B cell (primary cell): ENCODE data around the gene NAGLU. TPM values are rescaled to one million over a fixed set of nuclear protein-coding genes. Genes with fewer than 3 reads are reported as not detected.

Source experiments
- ATAC-seq: fragments of 200-7000 bp; cut with Tn5 transposase; one replicate; pipeline ENCODE4 v1.10.0; 2021; ENCODE audit warnings: low read depth, mild to moderate bottlenecking, moderate number of reproducible peaks, moderate library complexity
- CTCF ChIA-PET: fragments of 350-600 bp; sonication (Branson Sonifier 250); formaldehyde crosslinking; loops from one replicate; lab custom pipeline; 2021; ENCODE audit warnings: antibody characterized with exemption, inconsistent platforms; lab: Charles Lee
- POLR2A ChIA-PET: fragments of 350-600 bp; sonication (Branson Sonifier 250); formaldehyde crosslinking; loops from one replicate; lab custom pipeline; 2021; ENCODE audit warnings: antibody characterized with exemption; lab: Charles Lee
- DNase-seq: peaks from one replicate; pipeline ENCODE4 v3.0.0; 2013
- H2AFZ ChIP-seq: 2 replicates; pipeline ENCODE4 v1.6.1; 2012; ENCODE audit warnings: mild to moderate bottlenecking, low read depth, low read length; ENCODE audit not compliant: insufficient read depth, poor library complexity, severe bottlenecking
- H3K27ac ChIP-seq, 2 donors: 1 replicate in 1 of 2; 2 replicates in 1 of 2; pipeline ENCODE4 v1.5.1; 2012 to 2013; ENCODE audit warnings: low read length in 2 of 2, mild to moderate bottlenecking in 2 of 2, moderate library complexity in 1 of 2
- H3K27me3 ChIP-seq, 4 experiments: fragments of 200-600 bp in 1 of 4; sonication (generic) in 1 of 4; replicated peaks in 1 of 4; 1 replicate in 2 of 4; 2 replicates in 2 of 4; pipeline versions ENCODE4 v1.6.1 to v1.7.0; 2013 to 2016; ENCODE audit warnings: low read length in 3 of 4, mild to moderate bottlenecking in 2 of 4, mixed read lengths in 1 of 4, moderate library complexity in 1 of 4; ENCODE audit not compliant: insufficient read depth in 4 of 4, control insufficient read depth in 3 of 4; ENCODE audit errors: control extremely low read depth in 1 of 4
- H3K36me3 ChIP-seq, 2 experiments: replicated peaks in 1 of 2; 1 replicate in 1 of 2; 2 replicates in 1 of 2; pipeline versions ENCODE4 v1.6.1 to v1.7.1; 2013; ENCODE audit warnings: low read length in 1 of 2; ENCODE audit not compliant: insufficient read depth in 2 of 2, control insufficient read depth in 1 of 2; ENCODE audit errors: control extremely low read depth in 1 of 2, extremely low read depth in 1 of 2
- H3K4me1 ChIP-seq, 2 donors: fragments of 200-600 bp in 1 of 2; sonication (generic) in 1 of 2; 1 replicate in 1 of 2; 2 replicates in 1 of 2; pipeline versions ENCODE4 v1.5.1 to v1.6.1; 2013 to 2017; ENCODE audit warnings: low read length in 2 of 2; ENCODE audit not compliant: control insufficient read depth in 2 of 2, insufficient read depth in 2 of 2
- H3K4me2 ChIP-seq: replicated peaks from 2 replicates; pipeline ENCODE3; 2012; ENCODE audit warnings: mild to moderate bottlenecking, low read depth, low read length; ENCODE audit not compliant: poor library complexity, severe bottlenecking
- H3K4me3 ChIP-seq, 5 experiments: fragments of 200-600 bp in 1 of 5; sonication (generic) in 1 of 5; 1 replicate in 3 of 5; 2 replicates in 2 of 5; pipeline versions ENCODE4 v1.5.1 to v1.7.0; 2011 to 2016; ENCODE audit warnings: low read length in 4 of 5, mild to moderate bottlenecking in 4 of 5, low read depth in 2 of 5, control low read depth in 1 of 5, moderate library complexity in 1 of 5; ENCODE audit not compliant: insufficient read depth in 1 of 5; ENCODE audit errors: control extremely low read depth in 1 of 5, extremely low read depth in 1 of 5
- H3K79me2 ChIP-seq: fragments of 200-600 bp; sonication (generic); one replicate; pipeline ENCODE4 v1.6.0; 2016; ENCODE audit warnings: low read length; ENCODE audit not compliant: control insufficient read depth, insufficient read depth
- H3K9ac ChIP-seq: fragments of 200-600 bp; sonication (generic); 2 replicates; pipeline ENCODE4 v1.6.1; 2017; ENCODE audit warnings: mild to moderate bottlenecking, low read length, moderate library complexity
- H3K9me3 ChIP-seq, 3 donors: one replicate each; pipeline versions ENCODE4 v1.6.1 to v1.7.1; 2013; ENCODE audit warnings: low read length in 2 of 3; ENCODE audit not compliant: control insufficient read depth in 2 of 3, insufficient read depth in 1 of 3; ENCODE audit errors: control extremely low read depth in 1 of 3
- H4K20me1 ChIP-seq: 2 replicates; pipeline ENCODE4 v1.6.0; 2012; ENCODE audit warnings: mild to moderate bottlenecking, low read length; ENCODE audit not compliant: insufficient read depth, control insufficient read depth, poor library complexity, severe bottlenecking
- H3K27ac Mint-ChIP-seq: one replicate; pipeline ENCODE4 v1.8.0; 2021; ENCODE audit warnings: mixed read lengths
- H3K27me3 Mint-ChIP-seq: one replicate; pipeline ENCODE4 v1.8.0; 2021; ENCODE audit warnings: mixed read lengths
- H3K4me1 Mint-ChIP-seq: one replicate; pipeline ENCODE4 v1.8.0; 2021; ENCODE audit warnings: mixed read lengths
- H3K4me3 Mint-ChIP-seq: one replicate; pipeline ENCODE4 v1.8.0; 2021; ENCODE audit warnings: mixed read lengths
- H3K9me3 Mint-ChIP-seq: one replicate; pipeline ENCODE4 v1.8.0; 2022; ENCODE audit warnings: mixed read lengths; ENCODE audit not compliant: insufficient read depth
- EZH2 ChIP-seq: IDR thresholded peaks from 2 replicates; pipeline ENCODE4 v1.6.1; 2012; ENCODE audit warnings: borderline replicate concordance, low read depth, mild to moderate bottlenecking, moderate library complexity, low read length; ENCODE audit not compliant: insufficient read depth, poor library complexity, severe bottlenecking
- WGBS: methylation state at CpG from one replicate; pipeline ENCODE4 v1.1.5; 2013; ENCODE audit warnings: missing lambda C conversion rate; ENCODE audit not compliant: insufficient coverage; 5-methylcytosine and 5-hydroxymethylcytosine counted together
- intact Hi-C: fragments of 100-400 bp; cut with micrococcal nuclease; formaldehyde crosslinking; loops from one replicate; pipeline ENCODE4 v1.10.0; 2022
- polyA plus RNA-seq: library from polyadenylated mRNA; depleted of rRNA; stranded (reverse); fragments of >200 nt; gene quantifications from 2 replicates; pipeline ENCODE4 v1.2.3, GENCODE V29; 2012
- total RNA-seq, 2 donors: library from RNA; stranded (reverse); fragments of 120-200 nt in 1 of 2; gene quantifications; 1 replicate in 1 of 2; 2 replicates in 1 of 2; pipeline versions ENCODE4 v1.2.3 to v1.2.4, GENCODE V29; 2013 to 2022
- TF ChIP-seq, protein P1 (sequence below): fragments of 200-600 bp; IDR thresholded peaks from one replicate; pipeline ENCODE4 v1.8.0; 2022; ENCODE audit warnings: antibody characterized with exemption, mild to moderate bottlenecking

Gene NAGLU
- total and polyA plus RNA-seq, 2 donors (not counting 1 experiment from before 2014, with no cell fraction given), result 44.8 to 52.4 TPM

DNA sequence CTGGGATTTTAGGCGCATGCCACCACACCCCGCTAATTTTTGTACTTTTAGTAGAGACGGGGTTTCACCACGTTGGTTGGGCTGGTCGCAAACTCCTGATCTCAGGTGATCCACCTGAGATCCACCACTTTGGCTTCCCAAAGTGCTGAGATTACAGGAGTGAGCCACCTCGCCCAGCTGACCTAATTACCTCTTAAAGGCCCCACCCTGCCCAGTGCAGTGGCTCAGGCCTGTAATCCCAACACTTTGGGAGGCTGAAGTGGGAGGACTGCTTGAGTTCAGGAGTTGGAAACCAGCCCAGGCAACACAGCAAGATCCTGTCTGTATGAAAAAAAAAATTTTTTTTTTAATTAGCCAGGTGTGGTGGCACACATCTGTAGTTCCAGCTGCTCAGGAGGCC lies 23.0 kb downstream of the NAGLU start:
- Histone ChIP-seq H3K79me2 (peaks cover 44% of the 10 kb centered on the region), H3K36me3 (peaks cover 0 to 5% of the 10 kb centered on the region in 2 experiments), H3K9ac (no peak overlapping the region), H3K4me3 (no peak overlapping the region), H3K27ac (no peak overlapping the region), H3K27me3 (no peaks in the 10 kb centered on the region), H2AFZ (no peak overlapping the region), H4K20me1 (peaks cover 12% of the 10 kb centered on the region), H3K4me2 (no peak overlapping the region), H3K9me3 (no peaks in the 10 kb centered on the region), H3K4me1 (peaks cover 28 to 42% of the 10 kb centered on the region in 2 donors)
- H3K4me3 Mint-ChIP-seq, result no peak overlapping the region
- ChIA-PET CTCF (interaction anchor here (1.7 to 2.6 kb wide), 2 partner anchors 9 to 19 kb away, joined by 5 to 12 read pairs; partner anchors contain the start of gene PSMC3IP), POLR2A (no interaction called here)
- no peaks in the 10 kb centered on the region for H3K27me3 Mint-ChIP-seq
- no peak for TF ChIP-seq EZH2
- TF ChIP-seq, protein P1, sequence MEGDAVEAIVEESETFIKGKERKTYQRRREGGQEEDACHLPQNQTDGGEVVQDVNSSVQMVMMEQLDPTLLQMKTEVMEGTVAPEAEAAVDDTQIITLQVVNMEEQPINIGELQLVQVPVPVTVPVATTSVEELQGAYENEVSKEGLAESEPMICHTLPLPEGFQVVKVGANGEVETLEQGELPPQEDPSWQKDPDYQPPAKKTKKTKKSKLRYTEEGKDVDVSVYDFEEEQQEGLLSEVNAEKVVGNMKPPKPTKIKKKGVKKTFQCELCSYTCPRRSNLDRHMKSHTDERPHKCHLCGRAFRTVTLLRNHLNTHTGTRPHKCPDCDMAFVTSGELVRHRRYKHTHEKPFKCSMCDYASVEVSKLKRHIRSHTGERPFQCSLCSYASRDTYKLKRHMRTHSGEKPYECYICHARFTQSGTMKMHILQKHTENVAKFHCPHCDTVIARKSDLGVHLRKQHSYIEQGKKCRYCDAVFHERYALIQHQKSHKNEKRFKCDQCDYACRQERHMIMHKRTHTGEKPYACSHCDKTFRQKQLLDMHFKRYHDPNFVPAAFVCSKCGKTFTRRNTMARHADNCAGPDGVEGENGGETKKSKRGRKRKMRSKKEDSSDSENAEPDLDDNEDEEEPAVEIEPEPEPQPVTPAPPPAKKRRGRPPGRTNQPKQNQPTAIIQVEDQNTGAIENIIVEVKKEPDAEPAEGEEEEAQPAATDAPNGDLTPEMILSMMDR, result no peak
- 97% methylated on average over 5 of the region's 6 CpGs for WGBS
- H3K9me3 Mint-ChIP-seq, result no peaks in the 10 kb centered on the region
- no peak for DNase-seq
- H3K27ac Mint-ChIP-seq, result no peak overlapping the region
- ATAC-seq, result no peak
- intact Hi-C loops, result no loop called here
- H3K4me1 Mint-ChIP-seq, result peaks cover 38% of the 10 kb centered on the region

DNA sequence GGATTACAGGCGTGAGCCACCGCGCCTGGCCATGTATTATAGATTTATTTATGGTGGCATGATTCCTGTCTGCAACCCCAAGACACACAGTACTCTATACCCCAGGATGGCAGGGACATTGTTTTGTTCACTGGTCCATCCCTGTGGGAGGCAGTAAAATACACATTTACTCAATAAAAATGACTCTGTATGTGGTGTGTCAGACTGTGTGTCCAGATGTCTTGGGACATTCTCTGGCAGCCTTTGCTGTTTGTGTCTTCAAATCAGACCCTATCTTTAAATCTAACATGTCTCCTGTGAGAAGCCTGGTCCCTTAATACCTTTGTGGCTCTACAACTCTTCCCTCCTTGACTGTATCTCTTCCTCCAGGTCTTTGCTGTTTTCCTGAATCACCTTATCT lies 24.2 kb downstream of the NAGLU start:
- Mint-ChIP-seq H3K9me3 (no peaks in the 10 kb centered on the region), H3K27me3 (no peaks in the 10 kb centered on the region), H3K27ac (no peak overlapping the region), H3K4me1 (peaks cover 29% of the 10 kb centered on the region), H3K4me3 (no peak overlapping the region)
- Histone ChIP-seq H3K36me3 (peaks cover 0 to 17% of the 10 kb centered on the region in 2 experiments), H4K20me1 (peaks cover 12% of the 10 kb centered on the region), H3K9ac (no peak overlapping the region), H3K4me2 (no peak overlapping the region), H3K27ac (no peak overlapping the region), H3K4me3 (no peak overlapping the region), H3K79me2 (peaks cover 41% of the 10 kb centered on the region), H3K27me3 (no peaks in the 10 kb centered on the region), H3K9me3 (no peaks in the 10 kb centered on the region), H2AFZ (no peak overlapping the region), H3K4me1 (peaks cover 25 to 38% of the 10 kb centered on the region in 2 donors)
- DNase-seq (no peak), ATAC-seq (no peak)
- WGBS, result no CpG with 5 or more reads among the region's 3 CpGs
- CTCF ChIA-PET, result interaction anchor here (0.8 kb wide), 1 partner anchor 154 kb away, joined by 4 read pairs; no protein-coding TSS in a partner anchor
- POLR2A ChIA-PET, result no interaction called here
- TF ChIP-seq, protein P1, result no peak
- no peak for TF ChIP-seq EZH2
- intact Hi-C loops, result no loop called here
